H7 (cell line): ENCODE data around the gene ATP10B. TPM values are rescaled to one million over a fixed set of nuclear protein-coding genes. Genes with fewer than 3 reads are reported as not detected.

Source experiments
- DNase-seq: peaks from one replicate; pipeline ENCODE4 v3.0.0; 2012
- H3K27me3 ChIP-seq: 2 replicates; pipeline ENCODE4 v1.6.0; 2011; ENCODE audit warnings: mild to moderate bottlenecking, low read length; ENCODE audit not compliant: control insufficient read depth, insufficient read depth
- H3K36me3 ChIP-seq: replicated peaks from 2 replicates; pipeline ENCODE4 v1.5.1; 2011; ENCODE audit warnings: low read length; ENCODE audit not compliant: control insufficient read depth, insufficient read depth
- H3K4me3 ChIP-seq: 2 replicates; pipeline ENCODE4 v1.5.1; 2011; ENCODE audit warnings: low read depth, mild to moderate bottlenecking, control low read depth, low read length, moderate library complexity; ENCODE audit not compliant: insufficient read depth
- total RNA-seq: library from RNA; depleted of rRNA; stranded (reverse); fragments of >200 nt; shearing (Covaris generic); gene quantifications from 2 replicates; pipeline ENCODE4 v1.2.3, GENCODE V29; 2014

The ATP10B gene
- total RNA-seq, 1 experiment from 2014 or later = 0.03 TPM

GRCh38 chr5:160793530-160793899 lies 58.5 kb downstream of the ATP10B start:
- Histone ChIP-seq H3K36me3 (no peaks in the 10 kb centered on the region), H3K4me3 (no peak overlapping the region), H3K27me3 (no peaks in the 10 kb centered on the region)
- no peak for DNase-seq

- no peak overlapping the region for H3K4me3 ChIP-seq
- H3K27me3 ChIP-seq = no peaks in the 10 kb centered on the region
- no peaks in the 10 kb centered on the region for H3K36me3 ChIP-seq
- no peak for DNase-seq
Observed at GRCh38 chr5:160792732-160793529, 59.1 kb downstream of the ATP10B start.

- H3K36me3 ChIP-seq = no peaks in the 10 kb centered on the region
- no peaks in the 10 kb centered on the region for H3K27me3 ChIP-seq
- H3K4me3 ChIP-seq = no peak overlapping the region
- DNase-seq = no peak
Observed at GRCh38 chr5:160792281-160792680, 59.7 kb downstream of the ATP10B start.

- no peak for DNase-seq
- H3K36me3 ChIP-seq = no peaks in the 10 kb centered on the region
- H3K4me3 ChIP-seq = no peak overlapping the region
- H3K27me3 ChIP-seq = no peaks in the 10 kb centered on the region
Observed at GRCh38 chr5:160789219-160789859, 62.7 kb downstream of the ATP10B start.

GRCh38 chr5:160788102-160788660 lies 63.8 kb downstream of the ATP10B start:
- Histone ChIP-seq H3K27me3 (no peaks in the 10 kb centered on the region), H3K4me3 (no peak overlapping the region), H3K36me3 (no peaks in the 10 kb centered on the region)
- no peak for DNase-seq

- H3K4me3 ChIP-seq = no peak overlapping the region
- DNase-seq = peak; percentile 41
- no peaks in the 10 kb centered on the region for H3K27me3 ChIP-seq
- H3K36me3 ChIP-seq = no peaks in the 10 kb centered on the region
Observed at GRCh38 chr5:160787240-160787639, 64.8 kb downstream of the ATP10B start.

- H3K36me3 ChIP-seq = no peaks in the 10 kb centered on the region
- DNase-seq = peak; percentile 16
- no peak overlapping the region for H3K4me3 ChIP-seq
- H3K27me3 ChIP-seq = no peaks in the 10 kb centered on the region
Observed at GRCh38 chr5:160774666-160775315, 77.2 kb downstream of the ATP10B start.

GRCh38 chr5:160773646-160774410 lies 78.2 kb downstream of the ATP10B start:
- no peak for DNase-seq
- Histone ChIP-seq H3K4me3 (no peak overlapping the region), H3K27me3 (no peaks in the 10 kb centered on the region), H3K36me3 (no peaks in the 10 kb centered on the region)

GRCh38 chr5:160772854-160773253 lies 79.2 kb downstream of the ATP10B start:
- Histone ChIP-seq H3K27me3 (no peaks in the 10 kb centered on the region), H3K4me3 (no peak overlapping the region), H3K36me3 (no peaks in the 10 kb centered on the region)
- DNase-seq = no peak

- Histone ChIP-seq H3K27me3 (no peaks in the 10 kb centered on the region), H3K36me3 (no peaks in the 10 kb centered on the region), H3K4me3 (no peak overlapping the region)
- no peak for DNase-seq
Observed at GRCh38 chr5:160770718-160771117, 81.3 kb downstream of the ATP10B start.

GRCh38 chr5:160769301-160769700 lies 82.7 kb downstream of the ATP10B start:
- H3K4me3 ChIP-seq = no peak overlapping the region
- H3K27me3 ChIP-seq = no peaks in the 10 kb centered on the region
- H3K36me3 ChIP-seq = no peaks in the 10 kb centered on the region
- no peak for DNase-seq

- Histone ChIP-seq H3K4me3 (no peak overlapping the region), H3K36me3 (no peaks in the 10 kb centered on the region), H3K27me3 (no peaks in the 10 kb centered on the region)
- DNase-seq = no peak
Observed at GRCh38 chr5:160767062-160767461, 84.9 kb downstream of the ATP10B start.

GRCh38 chr5:160760008-160760407 lies 92.0 kb downstream of the ATP10B start:
- H3K27me3 ChIP-seq = no peaks in the 10 kb centered on the region
- DNase-seq = no peak
- no peak overlapping the region for H3K4me3 ChIP-seq
- no peaks in the 10 kb centered on the region for H3K36me3 ChIP-seq

- no peak for DNase-seq
- Histone ChIP-seq H3K4me3 (no peak overlapping the region), H3K36me3 (no peaks in the 10 kb centered on the region), H3K27me3 (no peaks in the 10 kb centered on the region)
Observed at GRCh38 chr5:160757194-160757593, 94.8 kb downstream of the ATP10B start.
